NCI-H82 (cell line): ENCODE measurements around the gene EVX1.

ENCODE experiments used
- DNase-seq: peaks from one replicate; lab custom pipeline; 2025; lab: John Stamatoyannopoulos, UW

Gene EVX1

GRCh38 chr7:27250557-27251070, 8.0 kb downstream of the EVX1 start:
- DNase-seq, result no peak

GRCh38 chr7:27251136-27251651, 8.6 kb downstream of the EVX1 start:
- no peak for DNase-seq

- DNase-seq, result no peak
Observed at GRCh38 chr7:27251652-27252590, 9.3 kb downstream of the EVX1 start.

- no peak for DNase-seq
Observed at GRCh38 chr7:27254625-27255024, 12.0 kb downstream of the EVX1 start.

DNA sequence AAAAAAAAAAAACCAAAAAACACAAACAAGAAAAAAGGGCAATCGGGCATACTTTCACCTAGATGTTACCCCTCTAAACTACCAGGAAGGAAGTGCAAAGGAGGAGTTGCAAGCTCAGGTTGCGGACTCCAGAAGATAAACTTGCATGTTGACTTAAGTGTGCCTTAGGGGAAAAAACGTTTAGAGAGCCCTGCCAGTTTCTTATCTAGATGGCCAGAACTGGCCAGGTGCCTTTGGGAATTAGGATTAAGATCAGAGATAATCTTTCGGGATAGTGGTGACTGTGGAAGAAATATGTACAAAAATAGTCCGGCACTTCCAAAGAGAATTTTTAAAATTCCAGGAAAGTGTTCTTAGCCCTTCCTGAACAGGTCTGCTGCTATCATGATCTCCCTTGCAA, 17.6 kb downstream of the EVX1 start:
- DNase-seq, result peak; percentile 59

DNA sequence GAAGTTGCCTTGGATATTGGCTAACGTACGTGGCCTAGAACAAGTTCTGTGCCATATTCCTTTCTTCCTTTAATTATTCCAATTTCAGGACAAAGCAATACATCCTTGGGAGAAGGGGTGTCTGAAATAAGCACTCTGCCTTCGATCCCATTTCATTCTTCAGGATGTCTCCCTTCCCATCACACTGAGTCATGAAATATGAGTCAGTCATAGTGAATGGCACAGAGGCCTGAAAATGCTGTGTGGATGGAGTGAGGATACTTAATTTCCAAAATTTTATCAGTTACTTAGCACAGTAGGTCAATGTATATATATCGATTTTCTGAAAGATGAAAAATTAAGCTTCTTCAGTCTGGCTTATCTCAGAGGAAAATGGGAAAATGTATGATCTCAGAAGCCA, 19.5 kb downstream of the EVX1 start:
- DNase-seq, result no peak

- DNase-seq, result no peak
Observed at GRCh38 chr7:27263781-27264180, 21.2 kb downstream of the EVX1 start.

- no peak for DNase-seq
Observed at GRCh38 chr7:27269455-27269854, 26.9 kb downstream of the EVX1 start.

DNA sequence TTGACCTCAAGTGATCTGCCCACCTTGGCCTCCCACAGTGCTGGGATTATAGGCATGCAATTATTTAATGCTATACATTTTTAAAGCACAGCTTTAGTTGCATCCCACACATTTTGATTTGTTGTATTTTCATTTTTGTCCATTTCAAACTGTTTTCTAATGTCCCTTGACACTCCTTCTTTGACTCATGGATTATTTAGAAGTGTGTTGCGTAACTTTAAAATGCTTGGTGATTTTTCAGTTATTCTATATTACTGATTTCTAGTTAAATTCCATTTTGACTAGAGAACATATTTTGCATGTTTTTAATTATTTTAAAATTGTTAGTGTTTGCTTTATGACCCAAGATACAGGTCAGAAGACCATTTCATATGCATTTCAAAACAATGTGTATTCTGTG, 28.8 kb downstream of the EVX1 start:
- DNase-seq, result no peak

DNA sequence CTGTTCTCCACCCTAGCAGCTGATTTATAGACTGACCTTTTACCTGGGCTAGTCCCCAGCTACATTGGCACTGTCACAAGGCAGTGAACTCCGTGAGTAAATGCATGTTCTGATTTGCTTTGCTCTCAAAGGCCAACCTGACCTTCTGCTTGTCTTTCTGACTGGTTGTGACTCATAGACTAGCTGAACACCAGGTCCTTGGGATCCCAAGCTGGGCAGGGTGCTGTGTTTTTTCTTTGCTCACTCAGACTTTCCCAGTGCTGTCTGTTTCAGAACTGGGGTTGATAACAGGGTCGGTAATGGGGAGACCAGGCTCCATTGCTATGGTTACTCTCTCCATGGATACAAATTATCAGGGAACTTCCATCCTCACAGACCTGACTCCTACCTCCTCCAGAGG, 35.0 kb downstream of the EVX1 start:
- DNase-seq, result no peak

- DNase-seq, result no peak
Observed at GRCh38 chr7:27283558-27283957, 41.0 kb downstream of the EVX1 start.

DNA sequence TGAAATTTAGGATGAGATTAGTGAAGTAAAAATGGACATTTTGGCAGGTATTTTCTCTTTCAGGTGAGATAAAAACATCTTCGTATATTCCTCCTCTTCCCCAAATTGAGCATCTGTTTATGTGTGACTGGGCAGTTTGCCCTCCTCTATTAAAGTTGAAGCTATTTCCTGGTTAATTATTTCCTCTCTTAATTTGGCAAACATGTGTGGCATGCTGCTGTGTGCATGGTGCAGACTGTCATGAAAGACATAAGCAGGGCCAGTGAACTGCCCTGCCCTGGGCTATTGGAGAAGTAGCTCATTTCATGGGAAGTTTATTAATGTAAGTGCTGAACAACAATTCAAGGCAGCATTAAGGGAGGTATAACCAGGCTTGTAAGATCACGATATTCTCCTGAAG, 52.6 kb downstream of the EVX1 start:
- DNase-seq, result no peak

GRCh38 chr7:27297356-27297755, 54.8 kb downstream of the EVX1 start:
- no peak for DNase-seq
